GM18907 (cell line): ENCODE measurements around the gene NPEPL1.
"Not testable (repeated sequence)": the region's sequence is repeated elsewhere in the genome, so short reads cannot be mapped to it uniquely, and the experiment has no call there.

Experiments used
- ATAC-seq: cut with Tn5 transposase; IDR thresholded peaks from one replicate; pipeline ENCODE4 v1.9.1; 2021; ENCODE audit warnings: mild to moderate bottlenecking, moderate library complexity; ENCODE audit not compliant: unreplicated experiment

The NPEPL1 gene

GRCh38 chr20:58712151-58712791 lies 19.7 kb downstream of the NPEPL1 start:
- ATAC-seq: no peak

- no peak for ATAC-seq
These were observed 20.5 kb downstream of the NPEPL1 start for GRCh38 chr20:58712806-58713731.

GRCh38 chr20:58713801-58714339 lies 21.3 kb downstream of the NPEPL1 start:
- ATAC-seq: no peak

GRCh38 chr20:58714340-58714922 lies 21.8 kb downstream of the NPEPL1 start:
- ATAC-seq: no peak

- ATAC-seq: no peak
These were observed 22.3 kb downstream of the NPEPL1 start for GRCh38 chr20:58714923-58715351.

GRCh38 chr20:58715391-58715800 lies 22.8 kb downstream of the NPEPL1 start:
- no peak for ATAC-seq

- ATAC-seq: no peak
These were observed 23.3 kb downstream of the NPEPL1 start for GRCh38 chr20:58715801-58716475.

- ATAC-seq: no peak
These were observed 24.1 kb downstream of the NPEPL1 start for GRCh38 chr20:58716476-58717277.

GRCh38 chr20:58717278-58718091 lies 24.9 kb downstream of the NPEPL1 start:
- no peak for ATAC-seq

- no peak for ATAC-seq
These were observed 25.5 kb downstream of the NPEPL1 start for GRCh38 chr20:58718121-58718563.

GRCh38 chr20:58718729-58719128 lies 26.1 kb downstream of the NPEPL1 start:
- ATAC-seq: no peak

GRCh38 chr20:58719258-58719657 lies 26.7 kb downstream of the NPEPL1 start:
- no peak for ATAC-seq

GRCh38 chr20:58719971-58720371 lies 27.4 kb downstream of the NPEPL1 start:
- ATAC-seq: no peak

- ATAC-seq: no peak
These were observed 28.3 kb downstream of the NPEPL1 start for GRCh38 chr20:58720890-58721289.

- ATAC-seq: no peak
These were observed 29.6 kb downstream of the NPEPL1 start for GRCh38 chr20:58721951-58722778.

- ATAC-seq: no peak
These were observed 30.5 kb downstream of the NPEPL1 start for GRCh38 chr20:58722877-58723627.

- no peak for ATAC-seq
These were observed 31.0 kb downstream of the NPEPL1 start for GRCh38 chr20:58723628-58723984.

- ATAC-seq: not testable (repeated sequence)
These were observed 33.6 kb downstream of the NPEPL1 start for GRCh38 chr20:58726156-58726555.
